GM18870 (cell line): ENCODE data around the gene ZC3H12A.

Experiments
- ATAC-seq: cut with Tn5 transposase; IDR thresholded peaks from one replicate; pipeline ENCODE4 v1.9.1; 2021; ENCODE audit warnings: moderate library complexity; ENCODE audit not compliant: unreplicated experiment

ZC3H12A gene

GRCh38 chr1:37477946-37478345, 3.6 kb downstream of the ZC3H12A start:
- ATAC-seq = no peak

GRCh38 chr1:37478451-37478881, 4.1 kb downstream of the ZC3H12A start:
- ATAC-seq = no peak

GRCh38 chr1:37478890-37479254, 4.5 kb downstream of the ZC3H12A start:
- ATAC-seq = no peak

GRCh38 chr1:37479255-37480124, 5.1 kb downstream of the ZC3H12A start:
- ATAC-seq = no peak

- ATAC-seq = no peak
These were observed 5.7 kb downstream of the ZC3H12A start for GRCh38 chr1:37480125-37480466.

GRCh38 chr1:37480581-37481288, 6.4 kb downstream of the ZC3H12A start:
- ATAC-seq = no peak

GRCh38 chr1:37481289-37482003, 7.1 kb downstream of the ZC3H12A start:
- no peak for ATAC-seq

GRCh38 chr1:37482004-37482785, 7.8 kb downstream of the ZC3H12A start:
- no peak for ATAC-seq

GRCh38 chr1:37482796-37483744, 8.7 kb downstream of the ZC3H12A start:
- no peak for ATAC-seq

- no peak for ATAC-seq
These were observed 9.4 kb downstream of the ZC3H12A start for GRCh38 chr1:37483785-37484184.

GRCh38 chr1:37484325-37485051, 10.1 kb downstream of the ZC3H12A start:
- ATAC-seq = no peak

- no peak for ATAC-seq
These were observed 11.7 kb downstream of the ZC3H12A start for GRCh38 chr1:37485902-37486679.

GRCh38 chr1:37486680-37487618, 12.6 kb downstream of the ZC3H12A start:
- ATAC-seq = no peak

GRCh38 chr1:37487619-37487984, 13.2 kb downstream of the ZC3H12A start:
- ATAC-seq = no peak

GRCh38 chr1:37493336-37494098, 19.1 kb downstream of the ZC3H12A start:
- no peak for ATAC-seq

- no peak for ATAC-seq
These were observed 21.5 kb downstream of the ZC3H12A start for GRCh38 chr1:37495875-37496274.

- ATAC-seq = no peak
These were observed 23.5 kb downstream of the ZC3H12A start for GRCh38 chr1:37497832-37498231.
